HEK293T (cell line): ENCODE measurements around the gene TM9SF3.

Experiments
- CTCF ChIA-PET: fragments of 350-600 bp; formaldehyde crosslinking; extraction: SDS; loops from one replicate; lab custom pipeline; 2021; ENCODE audit warnings: antibody characterized with exemption, inconsistent platforms; lab: Yijun Ruan, JAX
- POLR2A ChIA-PET: fragments of 350-600 bp; formaldehyde crosslinking; extraction: SDS; loops from one replicate; lab custom pipeline; 2020; ENCODE audit warnings: antibody characterized with exemption, inconsistent platforms; lab: Yijun Ruan, JAX
- DNase-seq: peaks from one replicate; pipeline ENCODE4 v3.0.0; 2012; ENCODE audit warnings: mixed read lengths; ENCODE audit errors: extremely low spot score
- ARNT ChIP-seq: fragments of 450-650 bp; IDR thresholded peaks from 2 replicates; pipeline ENCODE4 v1.6.1; 2017; ENCODE audit warnings: mild to moderate bottlenecking
- BHLHE40 ChIP-seq: fragments of 450-650 bp; IDR thresholded peaks from 2 replicates; pipeline ENCODE4 v1.6.1; 2016; ENCODE audit warnings: mild to moderate bottlenecking, moderate library complexity, borderline replicate concordance
- CTBP1 ChIP-seq: fragments of 450-650 bp; IDR thresholded peaks from 2 replicates; pipeline ENCODE4 v1.6.1; 2016; ENCODE audit warnings: borderline replicate concordance
- ELF4 ChIP-seq: fragments of 450-650 bp; IDR thresholded peaks from 2 replicates; pipeline ENCODE4 v1.6.1; 2017; ENCODE audit warnings: antibody characterized with exemption
- FOXA1 ChIP-seq: fragments of 450-650 bp; IDR thresholded peaks from 2 replicates; pipeline ENCODE4 v1.6.1; 2016; ENCODE audit warnings: mild to moderate bottlenecking
- FOXK2 ChIP-seq: fragments of 450-650 bp; IDR thresholded peaks from 2 replicates; pipeline ENCODE4 v1.6.1; 2016; ENCODE audit warnings: mild to moderate bottlenecking
- FOXM1 ChIP-seq: fragments of 450-650 bp; IDR thresholded peaks from 2 replicates; pipeline ENCODE4 v1.6.1; 2017; ENCODE audit warnings: mild to moderate bottlenecking, borderline replicate concordance
- HDGF ChIP-seq: fragments of 450-650 bp; IDR thresholded peaks from 2 replicates; pipeline ENCODE4 v1.6.1; 2017; ENCODE audit warnings: antibody characterized with exemption, borderline replicate concordance
- L3MBTL2 ChIP-seq: fragments of 450-650 bp; conservative IDR thresholded peaks from 2 replicates; pipeline ENCODE4 v1.6.1; 2016; ENCODE audit warnings: mild to moderate bottlenecking
- LEF1 ChIP-seq: fragments of 450-650 bp; IDR thresholded peaks from 2 replicates; pipeline ENCODE4 v1.6.1; 2017; ENCODE audit warnings: mild to moderate bottlenecking, borderline replicate concordance
- NFRKB ChIP-seq: fragments of 450-650 bp; IDR thresholded peaks from 2 replicates; pipeline ENCODE4 v1.6.1; 2016; ENCODE audit warnings: mild to moderate bottlenecking, moderate library complexity
- SP1 ChIP-seq: fragments of 450-650 bp; IDR thresholded peaks from 2 replicates; pipeline ENCODE4 v1.6.1; 2017
- SUZ12 ChIP-seq: fragments of 450-650 bp; IDR thresholded peaks from 2 replicates; pipeline ENCODE4 v1.6.1; 2016; ENCODE audit warnings: mild to moderate bottlenecking
- TARDBP ChIP-seq: fragments of 450-650 bp; IDR thresholded peaks from 2 replicates; pipeline ENCODE4 v1.6.1; 2016
- ZNF384 ChIP-seq: fragments of 450-650 bp; IDR thresholded peaks from 2 replicates; pipeline ENCODE4 v1.6.1; 2016
- TF ChIP-seq, protein P1 (sequence below): fragments of 450-650 bp; IDR thresholded peaks from 2 replicates; pipeline ENCODE4 v1.6.1; 2016

Gene TM9SF3

DNA sequence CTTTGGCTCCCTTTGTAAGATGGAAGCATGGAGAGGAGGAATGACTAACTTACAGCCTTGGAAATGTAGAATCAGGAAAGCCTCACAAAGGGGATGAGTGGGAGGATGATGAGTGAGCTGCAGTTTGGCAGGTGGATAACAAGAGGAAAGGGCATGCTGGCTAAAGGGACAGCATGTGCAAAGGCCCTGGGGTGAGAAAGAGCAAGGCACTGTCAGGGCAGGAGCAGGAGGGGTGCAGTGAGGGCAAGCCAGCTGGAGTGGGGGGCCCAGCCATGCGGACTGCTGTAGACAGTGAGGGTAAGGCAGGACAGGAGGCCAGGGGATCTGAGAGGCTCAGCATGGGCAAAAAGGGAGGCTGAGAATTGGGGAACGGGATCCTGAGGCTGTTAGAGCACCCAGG is 93.6 kb downstream of the TM9SF3 start:
- no peak for DNase-seq
- POLR2A ChIA-PET = no interaction called here
- TF ChIP-seq FOXA1 (no peak), NFRKB (no peak), SUZ12 (no peak), L3MBTL2 (no peak), SP1 (no peak), ELF4 (no peak), BHLHE40 (no peak), LEF1 (no peak), ZNF384 (no peak), TARDBP (no peak), FOXK2 (no peak), HDGF (no peak), CTBP1 (no peak)
- CTCF ChIA-PET = interaction anchor here (0.6 kb wide), 1 partner anchor 22 kb away, joined by 3 read pairs; no protein-coding TSS in a partner anchor

DNA sequence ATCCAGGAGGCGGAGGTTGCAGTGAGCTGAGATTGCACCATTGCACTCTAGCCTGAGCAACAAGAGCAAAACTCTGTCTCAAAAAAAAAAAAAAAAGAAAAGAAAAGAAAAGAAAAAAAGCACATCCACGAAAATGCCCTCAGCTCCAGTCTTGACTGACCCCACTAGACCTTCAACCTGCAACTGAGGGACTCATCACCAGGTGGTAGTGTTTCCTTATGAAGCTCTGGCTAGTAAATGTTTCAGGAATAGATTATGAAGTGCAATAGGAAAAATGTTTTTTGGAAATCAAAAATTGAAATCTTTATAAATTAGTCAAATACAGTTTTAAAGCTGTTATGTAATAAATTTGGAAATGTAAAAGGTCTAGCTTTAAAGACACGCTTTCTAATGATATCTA is 95.5 kb downstream of the TM9SF3 start:
- ChIA-PET CTCF (interaction anchor here (0.6 to 2.0 kb wide), 4 partner anchors 11 to 262 kb away, joined by 3 to 8 read pairs (median 3); partner anchors contain the start of gene TLL2), POLR2A (no interaction called here)
- DNase-seq = no peak
- no peak for TF ChIP-seq LEF1
- no peak for TF ChIP-seq HDGF
- TF ChIP-seq SUZ12 = no peak
- TF ChIP-seq FOXM1 = no peak
- no peak for TF ChIP-seq SP1
- TF ChIP-seq CTBP1 = no peak
- no peak for TF ChIP-seq FOXK2
- TF ChIP-seq ARNT = no peak
- TF ChIP-seq NFRKB = no peak
- TF ChIP-seq L3MBTL2 = no peak
- TF ChIP-seq TARDBP = no peak
- no peak for TF ChIP-seq ELF4
- no peak for TF ChIP-seq BHLHE40
- TF ChIP-seq, protein P1, sequence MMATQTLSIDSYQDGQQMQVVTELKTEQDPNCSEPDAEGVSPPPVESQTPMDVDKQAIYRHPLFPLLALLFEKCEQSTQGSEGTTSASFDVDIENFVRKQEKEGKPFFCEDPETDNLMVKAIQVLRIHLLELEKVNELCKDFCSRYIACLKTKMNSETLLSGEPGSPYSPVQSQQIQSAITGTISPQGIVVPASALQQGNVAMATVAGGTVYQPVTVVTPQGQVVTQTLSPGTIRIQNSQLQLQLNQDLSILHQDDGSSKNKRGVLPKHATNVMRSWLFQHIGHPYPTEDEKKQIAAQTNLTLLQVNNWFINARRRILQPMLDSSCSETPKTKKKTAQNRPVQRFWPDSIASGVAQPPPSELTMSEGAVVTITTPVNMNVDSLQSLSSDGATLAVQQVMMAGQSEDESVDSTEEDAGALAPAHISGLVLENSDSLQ = no peak
- no peak for TF ChIP-seq FOXA1
- TF ChIP-seq ZNF384 = no peak

DNA sequence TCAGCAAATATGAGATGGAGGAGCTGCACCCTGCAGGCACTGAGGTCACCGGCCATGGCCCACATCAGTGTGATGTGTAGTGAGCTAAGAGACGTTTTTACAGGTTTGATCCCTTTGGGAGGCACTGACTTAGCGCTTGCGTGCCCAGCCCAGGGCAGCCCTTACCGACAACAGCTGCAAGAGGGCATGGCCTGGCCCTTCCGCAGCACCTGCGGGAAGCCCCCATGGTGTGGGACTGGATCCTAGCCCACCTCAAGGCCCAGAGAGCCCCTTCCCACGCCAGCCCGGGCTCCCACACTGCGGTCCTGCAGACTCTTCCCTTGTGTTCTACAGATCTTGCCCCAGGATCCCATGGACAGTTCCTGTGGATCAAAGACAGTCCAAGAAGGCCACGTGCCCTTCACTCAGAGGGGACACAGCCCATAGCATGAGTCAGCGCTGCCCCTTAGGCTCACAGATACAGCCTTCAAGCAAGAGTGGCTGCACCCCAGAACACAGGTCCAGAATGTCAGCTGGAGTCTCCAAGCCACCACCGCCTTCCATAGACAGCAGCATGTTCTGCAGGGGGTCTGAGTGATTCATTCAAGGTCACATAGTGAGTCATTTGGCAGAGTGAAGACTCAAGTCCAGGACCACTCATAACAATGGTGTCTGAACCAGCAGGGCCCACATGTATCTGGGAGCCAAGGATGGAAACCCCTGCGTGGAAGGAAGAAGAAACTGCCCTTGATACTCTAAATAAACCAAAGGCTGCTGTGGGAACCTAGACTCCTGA is 98.5 kb downstream of the TM9SF3 start:
- CTCF ChIA-PET = no interaction called here
- DNase-seq = no peak

DNA sequence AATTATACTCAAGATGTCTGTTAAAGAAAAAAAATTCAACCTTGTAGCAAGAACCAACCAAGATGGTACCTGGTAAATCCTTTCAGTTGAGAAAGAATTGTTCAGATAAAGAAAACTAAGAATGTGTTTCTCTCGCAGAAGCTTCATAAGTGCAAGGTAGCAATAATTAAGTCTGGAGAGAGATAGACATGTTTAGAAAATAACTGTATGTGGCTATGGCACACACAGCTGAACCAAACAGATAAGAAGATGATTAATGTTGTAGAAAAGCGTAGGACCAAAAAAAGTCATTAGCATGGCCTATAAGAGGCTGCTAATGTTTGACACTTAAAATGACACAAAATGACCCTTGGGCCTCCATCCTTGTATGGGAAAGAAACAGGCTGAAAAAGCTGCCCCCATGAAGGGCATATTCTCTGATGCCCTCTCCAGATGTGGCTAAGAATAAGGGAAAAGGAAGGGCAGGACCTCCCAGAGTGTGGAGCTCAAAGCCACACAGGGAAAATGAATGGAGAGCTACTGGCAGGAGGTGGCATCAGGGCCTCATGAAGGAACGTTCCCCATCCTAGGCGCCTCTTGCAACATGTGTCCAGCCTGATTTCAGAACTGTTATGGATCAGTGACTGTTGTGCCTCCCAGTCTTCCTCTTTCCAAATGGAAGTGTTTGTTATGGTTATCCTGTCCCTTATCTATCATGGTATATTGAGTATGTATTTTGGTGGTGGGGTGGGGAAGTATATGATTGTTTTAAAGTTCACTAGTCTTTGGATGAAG is 103.8 kb downstream of the TM9SF3 start:
- no peak for DNase-seq
- CTCF ChIA-PET = no interaction called here
- TF ChIP-seq NFRKB = no peak
- no peak for TF ChIP-seq FOXK2
- POLR2A ChIA-PET = no interaction called here

More for the DNA sequence above, 98.5 kb downstream of the TM9SF3 start:
- TF ChIP-seq, protein P1 = no peak
- TF ChIP-seq L3MBTL2 (no peak), SP1 (no peak), FOXK2 (no peak), CTBP1 (no peak), BHLHE40 (no peak), SUZ12 (no peak), FOXA1 (no peak), ZNF384 (no peak)
- POLR2A ChIA-PET = no interaction called here

DNA sequence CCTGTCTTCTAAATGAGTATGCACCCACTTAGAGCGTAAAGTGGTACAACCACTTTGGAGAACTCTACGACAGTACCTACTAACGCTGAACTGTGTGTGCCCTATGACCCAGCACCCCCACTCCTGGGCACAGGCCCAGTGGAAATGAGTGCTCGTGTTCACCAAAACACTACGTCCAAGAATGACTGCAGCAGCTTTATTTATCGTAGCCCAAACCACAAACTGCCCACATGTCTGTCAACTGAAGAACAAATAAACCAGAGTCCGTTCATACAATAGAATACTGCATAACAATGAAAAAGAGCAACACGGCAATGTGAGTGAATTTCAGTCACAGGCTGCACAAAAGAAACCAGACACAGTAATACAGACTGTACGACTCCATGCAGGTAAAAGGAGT is 108.5 kb downstream of the TM9SF3 start:
- POLR2A ChIA-PET = no interaction called here
- CTCF ChIA-PET = no interaction called here
- DNase-seq = no peak
- no peak for TF ChIP-seq FOXA1
- no peak for TF ChIP-seq FOXM1
- TF ChIP-seq FOXK2 = no peak
- TF ChIP-seq SP1 = no peak
- no peak for TF ChIP-seq HDGF
- TF ChIP-seq, protein P1 = no peak

DNA sequence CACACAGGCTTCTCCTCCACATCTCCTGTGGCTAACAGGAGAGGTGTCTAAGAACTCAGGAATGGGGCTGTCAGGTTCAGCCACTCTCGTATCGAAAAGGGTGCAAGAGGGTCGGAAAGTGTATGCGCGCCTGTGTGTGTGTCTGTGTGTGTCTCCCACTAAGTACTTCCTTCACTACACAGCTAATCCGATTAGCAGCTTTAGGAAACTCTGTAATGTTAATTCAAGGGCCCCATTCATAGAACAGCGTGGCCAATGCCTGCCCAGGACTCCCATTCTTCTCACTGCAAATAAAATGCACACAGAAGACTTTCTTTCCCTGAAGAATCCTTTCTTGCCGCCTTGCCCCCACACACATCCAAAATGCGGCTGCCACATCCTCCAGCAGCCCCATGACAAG is 112.9 kb downstream of the TM9SF3 start:
- TF ChIP-seq HDGF (no peak), ELF4 (no peak), BHLHE40 (no peak), SP1 (no peak), FOXA1 (no peak), NFRKB (no peak), TARDBP (no peak), ARNT (no peak), CTBP1 (no peak), ZNF384 (no peak)
- TF ChIP-seq, protein P1 = no peak
- ChIA-PET POLR2A (no interaction called here), CTCF (no interaction called here)

More for the DNA sequence above, 112.9 kb downstream of the TM9SF3 start:
- no peak for DNase-seq
